ENCODE measurements around the gene TSHZ2. TPM values are rescaled to one million over a fixed set of nuclear protein-coding genes. Genes with fewer than 3 reads are reported as not detected.

Gene TSHZ2
- 10 to 100 TPM; 14.0 to 32.7 (median 17.5) TPM for total RNA-seq
- 1 to 10 TPM; 1.2 to 4.8 (median 3.4) TPM for polyA plus RNA-seq

GRCh38 chr20:52972190-52972937 lies at the start of gene TSHZ2:
Gene TSHZ2, plus strand, starts transcription at chr20:52972358. Its CDS starts 936 bp downstream, at chr20:52973294.
- TF ChIP-seq POLR2AphosphoS5 (IDR thresholded peaks at IDR 0.05) (peak in 1 of 4 donors; percentile 18), CTCF (IDR thresholded peaks at IDR 0.05) (no peak)
- peak within 1 kb of the TSS; percentile 67 to 75 (median 72) for H3K27ac ChIP-seq

GRCh38 chr20:52922436-52922835 lies 49.7 kb upstream of the TSHZ2 start:
- intact Hi-C loops (cut with DNase I) = no loop called here
- H3K4me1 ChIP-seq = no peaks in the 10 kb centered on the region
- no peak overlapping the region for H3K27ac ChIP-seq
- no peaks in the 10 kb centered on the region for H3K36me3 ChIP-seq
- TF ChIP-seq POLR2AphosphoS5 (IDR thresholded peaks at IDR 0.05) (no peak), POLR2A (IDR thresholded peaks at IDR 0.05) (no peak), EP300 (IDR thresholded peaks at IDR 0.05) (no peak), CTCF (IDR thresholded peaks at IDR 0.05) (no peak)
- DNase-seq = no peak
- no peaks in the 10 kb centered on the region for H3K9me3 ChIP-seq
- H3K4me3 ChIP-seq = no peak overlapping the region
- no peaks in the 10 kb centered on the region for H3K27me3 ChIP-seq
- WGBS, 2 donors = 70 to 74% methylated on average over 2 of the region's 2 CpGs

More at GRCh38 chr20:52972190-52972937, at the start of gene TSHZ2:
- Histone ChIP-seq H3K4me3 (peak within 1 kb of the TSS; percentile 38 to 53 (median 49)), H3K27me3 (peaks cover 5 to 30% (median 7%) of the 10 kb centered on the region in 3 donors), H3K4me1 (peaks cover 0 to 16% (median 2%) of the 10 kb centered on the region in 4 donors), H3K9me3 (no peaks in the 10 kb centered on the region), H3K36me3 (no peaks in the 10 kb centered on the region)
- 4% methylated on average over 40 to 41 of the region's 41 CpGs for WGBS, 2 donors
- peak; percentile 78 for DNase-seq
- intact Hi-C loops (cut with DNase I) = no loop called here

GRCh38 chr20:52923123-52923937 lies 48.8 kb upstream of the TSHZ2 start:
- Histone ChIP-seq H3K4me1 (no peaks in the 10 kb centered on the region), H3K36me3 (no peaks in the 10 kb centered on the region), H3K4me3 (no peak overlapping the region), H3K9me3 (no peaks in the 10 kb centered on the region), H3K27ac (no peak overlapping the region), H3K27me3 (no peaks in the 10 kb centered on the region)
- TF ChIP-seq CTCF (IDR thresholded peaks at IDR 0.05) (no peak), POLR2A (IDR thresholded peaks at IDR 0.05) (no peak), POLR2AphosphoS5 (IDR thresholded peaks at IDR 0.05) (peak in 1 of 4 donors; percentile 28), EP300 (IDR thresholded peaks at IDR 0.05) (no peak)
- DNase-seq = no peak
- 57 to 69% methylated on average over 8 of the region's 8 CpGs for WGBS, 2 donors
- intact Hi-C loops (cut with DNase I) = no loop called here

GRCh38 chr20:52924411-52925271 lies 47.5 kb upstream of the TSHZ2 start:
- no peak overlapping the region for H3K27ac ChIP-seq
- no peaks in the 10 kb centered on the region for H3K4me1 ChIP-seq
- H3K27me3 ChIP-seq = no peaks in the 10 kb centered on the region
- intact Hi-C loops (cut with DNase I) = no loop called here
- H3K36me3 ChIP-seq = no peaks in the 10 kb centered on the region
- H3K4me3 ChIP-seq = no peak overlapping the region
- TF ChIP-seq POLR2A (IDR thresholded peaks at IDR 0.05) = no peak
- WGBS, 2 donors = 63 to 80% methylated on average over 9 of the region's 9 CpGs
- no peaks in the 10 kb centered on the region for H3K9me3 ChIP-seq
- DNase-seq = no peak
